Upper lobe of left lung (tissue), 6 donors: ENCODE data around the gene ITGAE. TPM values are rescaled to one million over a fixed set of nuclear protein-coding genes. Genes with fewer than 3 reads are reported as not detected.

Source experiments
- ATAC-seq, 2 donors: fragments of 200-7000 bp; cut with Tn5 transposase; one replicate each; pipeline ENCODE4 v1.9.1; 2022; ENCODE audit warnings: mild to moderate bottlenecking in 2 of 2, moderate library complexity in 2 of 2; ENCODE audit not compliant: low FRiP score in 2 of 2
- DNase-seq, 2 donors: peaks; one replicate each; pipeline ENCODE4 v3.0.0-alpha.2; 2019 to 2020
- H3K27ac ChIP-seq, 4 donors: fragments of 200-600 bp; sonication (generic); one replicate each; pipeline ENCODE4 v1.5.1; 2016 to 2019
- H3K27me3 ChIP-seq, 4 donors: fragments of 200-600 bp; sonication (generic); one replicate each; pipeline ENCODE4 v1.5.1; 2017 to 2019
- H3K36me3 ChIP-seq, 4 donors: fragments of 200-600 bp; sonication (generic); one replicate each; pipeline ENCODE4 v1.5.1; 2016 to 2019
- H3K4me1 ChIP-seq, 4 donors: fragments of 200-600 bp; sonication (generic); one replicate each; pipeline ENCODE4 v1.5.1; 2018 to 2019
- H3K4me3 ChIP-seq, 4 donors: fragments of 200-600 bp; sonication (generic); one replicate each; pipeline ENCODE4 v1.5.1; 2017 to 2019; ENCODE audit warnings: mild to moderate bottlenecking in 2 of 4, moderate library complexity in 1 of 4
- H3K9me3 ChIP-seq, 4 donors: fragments of 200-600 bp; sonication (generic); one replicate each; pipeline ENCODE4 v1.5.1; 2018 to 2019
- EP300 ChIP-seq, 4 donors: sonication (generic); formaldehyde crosslinking; IDR thresholded peaks; one replicate each; pipeline ENCODE4 v1.5.1; 2017; ENCODE audit warnings: antibody characterized with exemption in 4 of 4, control low read depth in 2 of 4
- POLR2A ChIP-seq, 4 donors: fragments of 450-650 bp; IDR thresholded peaks; one replicate each; pipeline ENCODE4 v1.5.1; 2016 to 2017; ENCODE audit warnings: antibody characterized with exemption in 4 of 4, mild to moderate bottlenecking in 2 of 4
- POLR2AphosphoS5 ChIP-seq, 2 donors: sonication (generic); formaldehyde crosslinking; IDR thresholded peaks; one replicate each; pipeline ENCODE4 v1.5.1; 2017; ENCODE audit warnings: antibody characterized with exemption in 2 of 2
- WGBS, 2 donors: methylation state at CpG; one replicate each; pipeline ENCODE4 v1.1.5; 2017 to 2018; 5-methylcytosine and 5-hydroxymethylcytosine counted together
- total RNA-seq, 6 donors: library from RNA; depleted of rRNA in 4 of 6; stranded (reverse); fragments of >200 nt in 4 of 6; gene quantifications; one replicate each; pipeline versions ENCODE4 v1.1.0 to v1.2.1, GENCODE V29; 2016 to 2021
- TF ChIP-seq, protein P1 (sequence below), 6 experiments: fragments of 450-650 bp in 4 of 6; fragments of 200-600 bp in 2 of 6; sonication (generic) in 2 of 6; IDR thresholded peaks; one replicate each; pipeline ENCODE4 v1.5.1; 2016 to 2019; ENCODE audit warnings: antibody characterized with exemption in 6 of 6
- donor health status: DM: no; HTN: no; CAD: no; lungs with moderate emphysema.
- donor health status: DM: no; HTN: yes; CAD: no; lungs with severe emphysema.

Gene ITGAE
- total RNA-seq, 6 donors from 2014 or later, result 17.2 to 36.0 (median 26.4) TPM

- ATAC-seq (no peak), DNase-seq (no peak)
- Histone ChIP-seq H3K9me3 (no peaks in the 10 kb centered on the region), H3K27ac (no peak overlapping the region), H3K4me3 (no peak overlapping the region), H3K27me3 (no peaks in the 10 kb centered on the region), H3K36me3 (peaks cover 16 to 87% (median 49%) of the 10 kb centered on the region in 4 donors), H3K4me1 (no peaks in the 10 kb centered on the region)
- TF ChIP-seq POLR2AphosphoS5 (IDR thresholded peaks at IDR 0.05) (no peak), POLR2A (IDR thresholded peaks at IDR 0.05) (no peak), EP300 (IDR thresholded peaks at IDR 0.05) (no peak)
- TF ChIP-seq, protein P1, sequence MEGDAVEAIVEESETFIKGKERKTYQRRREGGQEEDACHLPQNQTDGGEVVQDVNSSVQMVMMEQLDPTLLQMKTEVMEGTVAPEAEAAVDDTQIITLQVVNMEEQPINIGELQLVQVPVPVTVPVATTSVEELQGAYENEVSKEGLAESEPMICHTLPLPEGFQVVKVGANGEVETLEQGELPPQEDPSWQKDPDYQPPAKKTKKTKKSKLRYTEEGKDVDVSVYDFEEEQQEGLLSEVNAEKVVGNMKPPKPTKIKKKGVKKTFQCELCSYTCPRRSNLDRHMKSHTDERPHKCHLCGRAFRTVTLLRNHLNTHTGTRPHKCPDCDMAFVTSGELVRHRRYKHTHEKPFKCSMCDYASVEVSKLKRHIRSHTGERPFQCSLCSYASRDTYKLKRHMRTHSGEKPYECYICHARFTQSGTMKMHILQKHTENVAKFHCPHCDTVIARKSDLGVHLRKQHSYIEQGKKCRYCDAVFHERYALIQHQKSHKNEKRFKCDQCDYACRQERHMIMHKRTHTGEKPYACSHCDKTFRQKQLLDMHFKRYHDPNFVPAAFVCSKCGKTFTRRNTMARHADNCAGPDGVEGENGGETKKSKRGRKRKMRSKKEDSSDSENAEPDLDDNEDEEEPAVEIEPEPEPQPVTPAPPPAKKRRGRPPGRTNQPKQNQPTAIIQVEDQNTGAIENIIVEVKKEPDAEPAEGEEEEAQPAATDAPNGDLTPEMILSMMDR (IDR thresholded peaks at IDR 0.05), result no peak
- WGBS, 2 donors, result 87 to 94% methylated on average over 4 of the region's 4 CpGs
These were observed 9.0 kb upstream of the ITGAE start for GRCh38 chr17:3810019-3810418.

- TF ChIP-seq, protein P1 (IDR thresholded peaks at IDR 0.05), result no peak
- no peak for TF ChIP-seq POLR2A (IDR thresholded peaks at IDR 0.05)
- no peak for TF ChIP-seq EP300 (IDR thresholded peaks at IDR 0.05)
- no peak for TF ChIP-seq POLR2AphosphoS5 (IDR thresholded peaks at IDR 0.05)
- no peak for ATAC-seq
- Histone ChIP-seq H3K36me3 (peaks cover 15 to 78% (median 41%) of the 10 kb centered on the region in 4 donors), H3K27me3 (no peaks in the 10 kb centered on the region), H3K4me3 (no peak overlapping the region), H3K4me1 (peaks cover 0 to 6% (median 0%) of the 10 kb centered on the region in 4 donors), H3K27ac (no peak overlapping the region), H3K9me3 (no peaks in the 10 kb centered on the region)
- DNase-seq, result no peak
- WGBS, 2 donors, result 88 to 92% methylated on average over 4 of the region's 4 CpGs
These were observed 8.1 kb upstream of the ITGAE start for GRCh38 chr17:3809135-3809534.

- ATAC-seq (no peak), DNase-seq (no peak)
- H3K27ac ChIP-seq, result no peak overlapping the region
- H3K36me3 ChIP-seq, result peaks cover 13 to 74% (median 37%) of the 10 kb centered on the region in 4 donors
- H3K27me3 ChIP-seq, result no peaks in the 10 kb centered on the region
- H3K4me3 ChIP-seq, result no peak overlapping the region
- 90 to 94% methylated on average over 7 of the region's 7 CpGs for WGBS, 2 donors
- H3K9me3 ChIP-seq, result no peaks in the 10 kb centered on the region
- peaks cover 0 to 7% (median under 1%) of the 10 kb centered on the region in 4 donors for H3K4me1 ChIP-seq
- TF ChIP-seq POLR2A (IDR thresholded peaks at IDR 0.05), result no peak
- TF ChIP-seq, protein P1 (IDR thresholded peaks at IDR 0.05), result no peak
- TF ChIP-seq EP300 (IDR thresholded peaks at IDR 0.05), result no peak
- TF ChIP-seq POLR2AphosphoS5 (IDR thresholded peaks at IDR 0.05), result no peak
These were observed 7.7 kb upstream of the ITGAE start for GRCh38 chr17:3808701-3809100.

GRCh38 chr17:3805581-3805980, 4.6 kb upstream of the ITGAE start:
- no peak for TF ChIP-seq EP300 (IDR thresholded peaks at IDR 0.05)
- TF ChIP-seq POLR2A (IDR thresholded peaks at IDR 0.05), result no peak
- TF ChIP-seq, protein P1 (IDR thresholded peaks at IDR 0.05), result no peak
- no peak for TF ChIP-seq POLR2AphosphoS5 (IDR thresholded peaks at IDR 0.05)
- DNase-seq (no peak), ATAC-seq (no peak)
- Histone ChIP-seq H3K27ac (no peak overlapping the region), H3K9me3 (no peaks in the 10 kb centered on the region), H3K4me1 (peaks cover 6 to 20% (median 9%) of the 10 kb centered on the region in 4 donors), H3K27me3 (no peaks in the 10 kb centered on the region), H3K36me3 (peaks cover under 1 to 43% (median 12%) of the 10 kb centered on the region in 4 donors), H3K4me3 (no peak overlapping the region)
- 76 to 96% methylated on average over 5 of the region's 5 CpGs for WGBS, 2 donors

DNA sequence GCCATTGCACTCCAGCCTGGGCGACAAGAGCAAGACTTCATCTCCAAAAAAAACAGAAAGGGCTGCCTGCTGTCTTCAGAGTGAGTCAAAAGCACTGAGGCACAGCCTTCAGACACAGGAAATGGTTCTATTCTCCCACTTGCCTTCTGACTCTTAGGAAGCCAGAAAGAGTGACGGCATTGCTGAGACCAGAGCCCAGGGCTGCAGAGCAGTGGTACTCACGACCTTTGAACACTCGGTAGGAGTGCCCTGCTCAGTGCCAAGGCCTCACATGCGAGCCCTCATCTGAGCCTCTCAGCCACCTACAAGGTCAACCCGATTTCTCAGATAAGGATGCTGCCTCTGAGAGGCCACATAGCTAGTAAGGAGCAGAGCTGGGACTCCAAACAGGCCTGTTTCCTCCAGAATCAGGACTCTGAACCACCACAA, 3.5 kb upstream of the ITGAE start:
- H3K36me3 ChIP-seq, result peaks cover 0 to 32% (median 6%) of the 10 kb centered on the region in 4 donors
- H3K4me1 ChIP-seq, result peaks cover 6 to 25% (median 9%) of the 10 kb centered on the region in 4 donors
- peak overlapping the region in 1 of 4 donors; percentile 50 for H3K27ac ChIP-seq
- DNase-seq (no peak), ATAC-seq (no peak)
- no peak overlapping the region for H3K4me3 ChIP-seq
- no peak for TF ChIP-seq POLR2A (IDR thresholded peaks at IDR 0.05)
- TF ChIP-seq, protein P1 (IDR thresholded peaks at IDR 0.05), result no peak
- no peak for TF ChIP-seq EP300 (IDR thresholded peaks at IDR 0.05)
- TF ChIP-seq POLR2AphosphoS5 (IDR thresholded peaks at IDR 0.05), result no peak
- H3K9me3 ChIP-seq, result no peaks in the 10 kb centered on the region
- H3K27me3 ChIP-seq, result no peaks in the 10 kb centered on the region
- 63 to 68% methylated on average over 6 of the region's 6 CpGs for WGBS, 2 donors
